Measurements from ENCODE around the gene TMED3.

TMED3 gene

GRCh38 chr15:79310985-79311900 lies at the start of gene TMED3:
Gene TMED3 (plus strand): TSS chr15:79311112. CDS start chr15:79311250, 138 bp downstream.
- peak; percentile 89 for DNase-seq

DNA sequence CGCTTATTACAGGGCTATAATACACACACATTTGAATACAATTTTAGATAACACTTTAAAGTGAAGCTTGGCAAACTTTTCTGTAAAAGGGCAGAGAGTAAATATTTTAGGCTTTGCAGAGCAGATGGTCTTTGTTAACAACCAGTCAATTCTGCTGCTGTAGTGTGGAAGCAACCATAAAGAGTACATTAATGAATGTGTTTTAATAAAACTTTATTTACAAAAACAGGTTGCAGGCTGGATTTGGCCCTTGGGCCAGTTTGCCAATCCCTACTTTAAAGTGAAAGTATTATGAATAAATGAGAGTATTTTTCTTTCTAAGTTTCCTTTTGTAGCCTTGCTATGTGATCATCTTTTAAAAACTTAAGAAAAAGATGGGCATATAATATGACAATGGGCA lies 49.1 kb upstream of the TMED3 start:
- no peak for DNase-seq

- no peak for DNase-seq
These were observed 45.7 kb upstream of the TMED3 start for GRCh38 chr15:79265167-79265566.

GRCh38 chr15:79265987-79266579 lies 44.8 kb upstream of the TMED3 start:
- no peak for DNase-seq

DNA sequence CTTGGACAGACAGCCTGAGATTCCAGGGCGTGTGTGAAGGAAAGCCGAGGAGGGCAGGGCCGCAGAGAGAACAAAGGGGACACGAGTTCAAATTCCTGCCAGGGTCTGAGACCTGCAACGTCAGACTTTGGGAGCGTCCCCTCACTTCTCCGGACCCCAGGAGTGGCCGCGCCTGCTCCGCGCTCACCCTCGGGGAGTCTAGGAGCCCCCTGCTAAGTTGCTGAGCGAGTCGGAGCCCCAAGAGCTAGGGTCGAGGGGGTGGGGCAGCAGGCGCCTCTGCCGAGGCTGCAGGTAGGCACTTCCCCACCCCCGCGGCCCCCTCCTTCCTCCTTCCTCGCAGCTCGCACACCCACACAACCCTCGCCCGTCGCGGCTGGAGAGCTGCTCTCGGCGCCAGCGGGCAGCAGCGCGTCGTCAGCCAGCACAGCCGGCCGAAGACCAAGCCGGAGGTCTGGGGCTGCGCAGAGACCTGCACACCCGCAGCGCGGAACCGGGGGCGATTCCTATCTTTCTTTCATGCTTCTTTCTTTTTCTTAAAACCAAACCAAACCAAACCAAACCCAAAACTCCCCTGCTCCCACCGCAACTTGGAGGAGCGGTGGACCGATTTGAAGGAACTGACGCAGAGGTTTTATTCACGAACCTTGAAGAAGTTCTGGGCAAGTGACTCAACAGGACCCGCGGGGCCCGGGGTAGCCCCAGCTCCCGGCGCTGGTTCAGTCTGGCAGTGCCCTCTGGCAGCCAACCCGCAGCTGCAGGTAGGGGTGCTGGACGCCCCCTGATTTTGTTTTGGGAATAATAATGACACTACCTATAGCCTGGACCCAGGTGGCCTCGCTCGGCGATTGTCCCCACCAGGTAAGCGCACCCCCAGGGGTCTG lies 28.3 kb upstream of the TMED3 start, which contains the start of gene ANKRD34C:
Gene ANKRD34C, plus strand, starts transcription at position 352 of the 881 bp plus-strand sequence. CDS start 10,563 bp downstream, outside the sequence.
- no peak for DNase-seq

DNA sequence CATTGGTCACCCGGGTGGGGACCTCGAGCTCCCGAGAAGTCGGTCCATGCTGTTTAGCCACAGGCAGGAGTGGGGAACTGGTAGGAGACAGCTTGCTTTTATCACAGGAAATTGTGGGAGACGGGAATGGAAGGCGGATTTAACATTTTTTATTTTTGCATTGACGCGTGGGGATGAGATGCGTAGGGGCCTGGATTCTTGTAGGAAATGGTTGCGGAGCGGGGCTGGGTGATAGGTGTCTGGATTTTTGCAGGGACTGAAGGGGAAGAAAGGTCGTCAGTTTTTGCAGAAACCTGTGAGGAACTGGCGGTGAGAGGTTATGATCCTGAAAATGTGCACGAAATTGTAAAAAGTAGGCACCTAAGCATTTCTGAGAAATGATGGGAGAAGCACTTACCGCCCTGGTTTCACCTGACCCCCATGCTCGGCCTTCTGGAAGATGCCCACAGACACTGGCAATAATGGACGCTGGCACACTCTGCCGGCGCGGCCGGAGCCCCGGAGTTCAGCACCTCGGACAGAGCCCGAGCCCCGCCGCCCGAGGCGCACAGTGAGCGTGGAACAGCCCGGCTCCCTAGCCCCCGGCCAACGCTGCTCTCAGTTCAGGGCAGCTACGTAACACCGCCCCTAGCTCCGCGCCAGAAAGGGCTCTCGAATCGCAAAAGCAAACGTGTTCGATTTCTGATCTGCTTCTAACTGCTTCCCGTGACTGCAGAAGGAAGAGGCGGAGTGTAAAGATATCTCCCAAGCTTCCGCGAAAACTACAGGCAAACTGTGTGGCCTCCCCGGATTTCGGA lies 27.5 kb upstream of the TMED3 start:
- peak; percentile 75 for DNase-seq

- no peak for DNase-seq
These were observed 20.2 kb upstream of the TMED3 start for GRCh38 chr15:79290642-79291275.

DNA sequence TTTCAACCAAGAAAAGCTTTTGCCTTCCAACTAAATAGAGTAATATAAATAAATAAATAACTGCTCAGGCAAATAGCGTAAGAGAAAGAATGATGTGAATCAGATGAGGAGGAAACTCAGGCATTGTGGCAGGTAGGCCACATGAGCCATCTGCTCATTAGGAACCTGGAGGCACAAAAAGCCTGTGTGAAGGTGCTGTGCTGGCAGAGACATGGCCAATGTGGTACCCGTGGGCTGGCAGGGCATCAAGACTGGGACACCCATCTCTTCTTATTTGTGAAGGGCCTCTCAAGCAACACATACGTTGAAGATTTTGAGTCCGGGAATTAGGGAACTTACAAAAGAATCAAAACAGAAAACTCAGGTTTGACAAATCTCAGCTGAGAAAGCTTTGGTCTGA lies 18.9 kb upstream of the TMED3 start:
- DNase-seq = no peak

- DNase-seq = no peak
These were observed 16.8 kb upstream of the TMED3 start for GRCh38 chr15:79294075-79294474.

- no peak for DNase-seq
These were observed 14.3 kb upstream of the TMED3 start for GRCh38 chr15:79296583-79296982.

- DNase-seq = no peak
These were observed 11.6 kb upstream of the TMED3 start for GRCh38 chr15:79299126-79299840.

DNA sequence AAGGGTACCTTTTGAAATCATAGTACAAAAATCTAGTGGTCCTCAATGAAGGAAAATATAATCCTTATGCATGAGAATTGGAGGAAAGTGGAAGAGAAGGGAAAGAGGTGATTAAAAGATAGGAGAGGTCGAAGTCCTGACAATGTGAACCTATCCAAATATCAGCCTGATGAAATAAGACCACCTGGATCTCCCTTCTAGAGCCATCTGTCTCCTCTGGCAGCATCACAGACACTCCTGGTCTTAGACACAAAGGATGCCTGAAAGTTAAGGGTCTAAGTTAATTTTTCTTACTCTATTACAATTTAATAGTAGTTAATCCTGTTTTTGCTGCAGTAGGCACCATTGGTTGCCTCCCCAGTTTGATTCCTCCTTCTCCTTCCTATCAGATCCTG lies 11.1 kb upstream of the TMED3 start:
- no peak for DNase-seq

DNA sequence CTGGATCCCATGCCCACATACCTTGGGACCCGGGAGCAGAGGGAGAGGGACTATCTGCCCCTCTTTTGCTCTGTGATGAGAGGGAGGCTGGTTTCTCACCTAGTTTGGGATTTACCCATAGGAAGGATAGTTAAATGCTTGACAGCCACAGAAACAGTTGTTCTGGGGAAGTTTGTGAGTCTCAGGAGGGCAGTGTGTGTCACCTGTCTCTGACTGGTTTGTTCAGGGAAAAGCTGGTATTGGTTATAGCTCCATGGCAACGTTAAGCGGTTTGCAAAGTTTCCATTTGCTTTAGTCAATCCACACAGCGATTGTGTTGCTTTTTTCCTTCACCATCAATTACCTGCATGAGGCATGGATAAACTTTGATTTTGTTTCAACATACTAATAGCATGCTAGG lies 3.7 kb upstream of the TMED3 start:
- no peak for DNase-seq

DNA sequence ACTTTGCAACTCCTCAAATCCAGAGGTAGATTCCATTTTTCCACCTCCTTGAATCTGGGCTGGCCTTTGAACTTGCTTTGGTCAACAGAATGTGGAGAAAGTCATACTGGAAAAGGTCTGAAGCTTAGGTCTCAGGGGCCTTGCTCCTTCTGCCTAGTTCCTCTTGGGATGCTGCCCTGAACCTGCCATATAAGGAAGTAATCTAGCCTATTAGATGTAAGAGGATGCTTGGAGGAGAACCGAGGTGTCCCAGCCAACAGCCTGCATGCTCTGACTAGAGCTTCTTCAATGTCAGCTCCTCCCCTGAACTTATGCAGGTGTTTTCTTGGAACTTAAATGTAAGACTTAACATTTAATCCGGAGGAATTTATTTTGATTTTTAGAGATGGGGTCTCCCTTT lies 2.0 kb upstream of the TMED3 start:
- no peak for DNase-seq

DNA sequence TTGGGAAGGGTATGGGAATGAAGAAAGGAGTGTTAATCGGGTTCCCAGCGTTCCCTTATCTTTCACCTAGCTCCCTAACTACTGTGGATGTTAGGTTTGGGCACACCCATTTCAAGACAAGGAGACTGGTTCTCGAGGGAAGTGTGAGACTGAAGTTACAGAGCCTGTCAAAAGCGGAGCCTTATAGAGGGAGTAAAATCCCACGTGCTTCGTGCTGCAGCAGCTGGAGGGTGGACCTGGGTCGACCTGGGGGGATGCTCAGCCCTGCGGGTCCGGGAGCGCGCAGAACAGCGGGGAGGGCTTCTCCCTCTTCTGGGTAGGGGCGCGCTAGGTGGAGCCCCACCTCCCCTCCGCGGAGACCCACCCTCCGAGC lies 314 bp upstream of the TMED3 start:
- DNase-seq = no peak

DNA sequence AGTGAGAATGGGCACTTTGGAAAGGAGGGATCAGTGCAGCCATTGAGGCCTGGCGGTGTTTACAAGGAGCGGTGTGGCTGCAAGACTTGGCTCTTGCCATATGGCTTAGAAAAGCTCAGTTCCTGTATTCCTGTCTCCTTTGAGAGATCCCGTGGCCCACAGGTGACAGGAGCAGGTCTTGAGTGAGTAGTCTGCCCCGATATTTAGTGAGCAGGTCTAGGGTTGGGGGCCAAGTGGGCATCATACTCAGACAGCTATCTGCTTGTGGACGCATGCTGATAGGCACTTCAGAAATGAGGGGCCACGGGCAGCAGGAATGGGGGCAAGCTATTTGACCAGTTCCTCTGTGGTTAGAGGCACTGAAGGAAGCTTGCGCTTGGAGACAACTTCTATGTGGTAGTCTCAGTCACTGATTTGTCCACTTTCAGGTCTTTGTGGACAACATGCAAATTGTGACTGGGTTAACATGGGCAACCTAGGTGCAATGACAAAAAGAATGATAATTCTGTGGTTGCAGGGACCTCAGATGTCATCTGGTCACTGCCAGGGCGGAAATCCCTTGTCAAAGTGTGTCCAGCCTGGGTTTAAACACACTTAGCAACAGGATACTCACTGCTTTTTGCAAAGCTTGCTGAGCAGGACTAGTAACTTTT lies 1.1 kb downstream of the TMED3 start:
- no peak for DNase-seq

- no peak for DNase-seq
These were observed 3.3 kb downstream of the TMED3 start for GRCh38 chr15:79314186-79314585.

DNA sequence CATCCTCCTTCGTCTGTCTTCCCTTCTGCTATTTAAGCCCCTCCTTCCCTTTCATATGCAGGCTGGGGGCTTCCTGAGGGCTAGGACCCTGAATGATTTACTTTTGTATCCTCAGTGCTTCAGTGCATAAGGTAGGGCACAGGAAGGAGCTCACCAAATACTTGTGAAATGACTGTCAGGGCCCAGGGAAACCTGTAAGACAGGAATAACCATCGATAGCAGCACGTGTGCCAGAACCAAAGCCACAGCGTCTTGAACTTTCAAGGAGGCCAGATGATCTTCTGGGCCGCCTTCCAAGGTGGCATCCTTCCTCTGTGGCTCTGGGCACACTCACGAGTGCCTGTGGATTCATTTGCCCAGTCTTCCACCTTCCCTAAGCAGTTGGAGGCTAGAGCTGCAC lies 3.9 kb downstream of the TMED3 start:
- DNase-seq = no peak

DNA sequence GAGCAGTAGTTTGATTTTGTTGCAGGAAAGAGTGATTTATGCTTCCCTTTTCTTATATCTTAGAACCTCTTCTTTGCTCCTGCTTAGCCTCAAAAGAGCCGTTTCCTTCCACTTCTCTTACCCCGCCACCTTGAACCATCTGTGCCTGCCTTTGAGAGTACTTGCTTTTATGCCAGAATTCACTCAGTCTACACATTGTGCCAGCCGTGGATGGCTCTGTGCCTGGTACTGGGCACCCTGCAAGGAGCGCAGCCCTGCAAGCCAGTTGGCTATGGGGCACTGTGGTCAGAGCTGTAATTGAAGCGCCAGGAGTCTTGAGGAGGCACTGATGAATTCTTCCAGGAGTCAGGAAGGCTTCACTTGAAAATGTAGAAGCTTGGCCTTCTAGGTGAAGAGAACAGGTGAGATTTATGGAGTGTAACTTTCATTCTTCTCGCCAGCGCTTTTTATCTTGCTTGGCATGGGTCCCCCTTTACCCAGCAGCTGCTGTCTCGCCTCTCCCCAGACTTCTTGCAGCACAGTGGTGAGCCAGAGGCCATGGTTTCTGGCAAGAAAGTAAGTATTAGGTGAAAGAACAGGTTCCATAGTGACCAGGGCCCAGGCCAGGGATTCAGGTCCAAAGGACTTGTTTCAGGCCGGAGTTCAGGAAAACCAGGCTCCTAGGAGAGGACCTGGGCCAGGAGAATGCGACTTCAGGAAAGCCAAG lies 4.9 kb downstream of the TMED3 start:
- no peak for DNase-seq

GRCh38 chr15:79316864-79317263 lies 6.0 kb downstream of the TMED3 start:
- no peak for DNase-seq

Measured in left hindlimb (tissue), 1 donor.